ENCODE results near the gene KDM6A.

The KDM6A gene

GRCh38 chrX:44913656-44914531 is 40.9 kb downstream of the KDM6A start:
- no peak for DNase-seq (ENCODE audit: low read depth)
- TF ChIP-seq CTCF (conservative IDR thresholded peaks at IDR 0.05; ENCODE audit: low read depth, low read length): no peak
- H3K4me3 ChIP-seq (ENCODE audit: low read length): no peak overlapping the region

- TF ChIP-seq CTCF (conservative IDR thresholded peaks at IDR 0.05; ENCODE audit: low read depth, low read length): no peak
- no peak overlapping the region for H3K4me3 ChIP-seq (ENCODE audit: low read length)
- DNase-seq (ENCODE audit: low read depth): no peak
Measured at GRCh38 chrX:44914532-44915198, 41.7 kb downstream of the KDM6A start.

- H3K4me3 ChIP-seq (ENCODE audit: low read length): no peak overlapping the region
- DNase-seq (ENCODE audit: low read depth): no peak
Measured at GRCh38 chrX:44915361-44915868, 42.4 kb downstream of the KDM6A start.

GRCh38 chrX:44918722-44919121 is 45.7 kb downstream of the KDM6A start:
- no peak overlapping the region for H3K4me3 ChIP-seq (ENCODE audit: low read length)
- TF ChIP-seq CTCF (conservative IDR thresholded peaks at IDR 0.05; ENCODE audit: low read depth, low read length): no peak

More at GRCh38 chrX:44915361-44915868, 42.4 kb downstream of the KDM6A start:
- no peak for TF ChIP-seq CTCF (conservative IDR thresholded peaks at IDR 0.05; ENCODE audit: low read depth, low read length)

GRCh38 chrX:44922980-44923379 is 50.0 kb downstream of the KDM6A start:
- TF ChIP-seq CTCF (conservative IDR thresholded peaks at IDR 0.05; ENCODE audit: low read depth, low read length): no peak

More at GRCh38 chrX:44918722-44919121, 45.7 kb downstream of the KDM6A start:
- no peak for DNase-seq (ENCODE audit: low read depth)

DNA sequence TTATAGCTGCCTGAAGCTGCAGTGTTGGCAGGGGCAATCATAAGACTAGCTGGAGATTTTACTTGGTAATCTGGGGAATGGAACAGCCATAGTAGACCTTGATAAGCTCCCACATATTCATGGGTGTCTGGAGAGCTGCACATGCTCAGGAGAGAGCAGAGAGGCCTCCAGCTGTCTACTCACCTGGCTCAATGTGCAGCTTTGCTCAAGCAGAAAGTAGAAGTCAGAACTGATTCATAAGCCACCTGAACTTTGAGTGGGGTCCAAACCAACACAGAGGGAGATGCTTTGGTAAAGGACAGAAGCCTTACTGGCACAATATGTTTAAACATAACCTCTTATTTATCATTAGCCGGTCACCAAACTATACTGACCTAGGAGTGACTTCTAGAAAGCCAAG is 54.4 kb downstream of the KDM6A start:
- DNase-seq (ENCODE audit: low read depth): no peak
- H3K4me3 ChIP-seq (ENCODE audit: low read length): no peak overlapping the region
- TF ChIP-seq CTCF (conservative IDR thresholded peaks at IDR 0.05; ENCODE audit: low read depth, low read length): no peak

More at GRCh38 chrX:44922980-44923379, 50.0 kb downstream of the KDM6A start:
- no peak for DNase-seq (ENCODE audit: low read depth)
- H3K4me3 ChIP-seq (ENCODE audit: low read length): no peak overlapping the region
